Suppressor macrophage treated with lipopolysaccharide for 4 hours (primary cell): ENCODE data around the gene PYY.

Source experiments
- DNase-seq: peaks from one replicate; pipeline ENCODE4 v3.0.0-alpha.2; 2020

PYY gene

GRCh38 chr17:43912635-43913304 is 41.0 kb downstream of the PYY start:
- DNase-seq, result no peak

DNA sequence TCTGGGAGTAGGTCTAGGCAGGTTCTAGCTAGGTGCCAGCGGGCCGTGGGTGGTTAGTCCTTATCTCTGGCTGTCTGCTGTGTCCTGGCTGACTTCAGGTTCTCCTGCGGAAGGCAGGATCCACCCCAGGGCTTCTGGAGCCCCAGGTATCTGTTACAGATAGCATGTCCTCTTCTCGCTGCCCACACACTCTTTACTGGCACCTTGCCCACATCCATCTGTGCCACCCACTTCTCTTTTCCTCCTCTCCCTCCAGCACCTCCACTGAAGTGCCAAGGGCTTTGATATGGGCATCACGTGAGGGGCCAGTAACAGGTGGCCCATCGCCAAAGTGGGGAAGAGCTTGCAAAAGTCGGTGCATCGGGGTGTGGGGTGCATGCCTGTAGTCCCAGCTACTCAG is 41.8 kb downstream of the PYY start:
- DNase-seq, result no peak

GRCh38 chr17:43909537-43910231 is 44.1 kb downstream of the PYY start:
- no peak for DNase-seq

GRCh38 chr17:43907998-43908721 is 45.6 kb downstream of the PYY start:
- DNase-seq, result peak; percentile 16

GRCh38 chr17:43907425-43907981 is 46.2 kb downstream of the PYY start, which contains the start of gene MPP2:
TSS of gene MPP2 (minus strand) at chr17:43907536. CDS start at chr17:43904460, 3,076 bp downstream.
- peak; percentile 9 for DNase-seq

DNA sequence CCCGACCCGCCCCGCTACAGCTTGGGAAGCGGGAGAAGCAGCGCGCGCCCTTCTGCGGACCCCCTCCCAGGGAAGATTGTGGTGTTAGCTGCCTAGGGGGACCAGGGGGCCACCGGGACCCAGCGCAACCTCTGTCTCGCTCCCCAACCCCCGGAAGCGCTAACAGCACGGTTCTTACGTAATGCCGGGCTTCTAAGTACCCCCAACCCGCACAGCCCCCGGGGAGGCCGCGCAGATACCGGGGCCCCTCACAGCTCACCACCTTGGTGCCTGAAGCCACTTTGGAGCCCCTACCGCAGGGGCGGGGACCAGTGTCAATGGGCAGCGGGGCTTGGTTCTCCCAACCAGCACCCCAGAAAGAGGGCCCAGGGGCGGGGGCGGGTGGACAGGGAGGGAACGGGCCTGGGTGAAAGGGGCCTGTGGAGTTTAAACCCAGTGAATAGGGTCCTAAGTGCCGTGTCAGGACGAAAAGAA is 46.8 kb downstream of the PYY start:
- DNase-seq, result no peak

GRCh38 chr17:43905985-43906852 is 47.5 kb downstream of the PYY start:
- no peak for DNase-seq

DNA sequence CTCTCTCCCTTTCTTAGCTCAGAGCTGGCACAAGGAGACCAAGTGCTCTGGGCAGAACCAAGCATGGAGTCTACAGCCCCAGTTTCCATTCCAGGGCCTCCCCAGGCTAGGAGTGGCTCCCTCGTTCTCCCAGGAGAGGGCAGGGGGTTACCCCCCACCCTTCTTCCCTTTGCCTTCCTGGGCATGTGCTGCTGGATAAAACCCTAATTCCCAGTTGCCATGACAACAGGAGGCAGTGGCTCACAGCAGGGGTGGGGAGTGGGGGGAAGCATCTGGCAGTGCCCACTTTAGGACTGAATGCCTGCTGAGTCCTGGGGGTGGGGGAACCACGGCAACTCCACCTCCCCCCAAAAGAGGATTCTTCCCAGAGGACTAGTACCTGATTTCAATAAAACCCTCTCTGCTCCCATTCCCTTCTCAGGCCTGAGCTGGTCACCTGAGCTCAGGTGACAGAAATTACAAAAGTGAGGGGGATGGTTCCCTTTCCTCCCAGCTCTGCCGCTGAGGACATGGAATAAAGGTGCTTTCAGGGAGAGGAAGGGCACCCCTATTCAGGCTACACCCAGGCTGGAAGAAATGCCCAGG is 48.2 kb downstream of the PYY start:
- no peak for DNase-seq
